ENCODE results near the gene PDF.

GRCh38 chr16:69338557-69339288, 8.3 kb upstream of the PDF start:
- TF ChIP-seq, protein P1, sequence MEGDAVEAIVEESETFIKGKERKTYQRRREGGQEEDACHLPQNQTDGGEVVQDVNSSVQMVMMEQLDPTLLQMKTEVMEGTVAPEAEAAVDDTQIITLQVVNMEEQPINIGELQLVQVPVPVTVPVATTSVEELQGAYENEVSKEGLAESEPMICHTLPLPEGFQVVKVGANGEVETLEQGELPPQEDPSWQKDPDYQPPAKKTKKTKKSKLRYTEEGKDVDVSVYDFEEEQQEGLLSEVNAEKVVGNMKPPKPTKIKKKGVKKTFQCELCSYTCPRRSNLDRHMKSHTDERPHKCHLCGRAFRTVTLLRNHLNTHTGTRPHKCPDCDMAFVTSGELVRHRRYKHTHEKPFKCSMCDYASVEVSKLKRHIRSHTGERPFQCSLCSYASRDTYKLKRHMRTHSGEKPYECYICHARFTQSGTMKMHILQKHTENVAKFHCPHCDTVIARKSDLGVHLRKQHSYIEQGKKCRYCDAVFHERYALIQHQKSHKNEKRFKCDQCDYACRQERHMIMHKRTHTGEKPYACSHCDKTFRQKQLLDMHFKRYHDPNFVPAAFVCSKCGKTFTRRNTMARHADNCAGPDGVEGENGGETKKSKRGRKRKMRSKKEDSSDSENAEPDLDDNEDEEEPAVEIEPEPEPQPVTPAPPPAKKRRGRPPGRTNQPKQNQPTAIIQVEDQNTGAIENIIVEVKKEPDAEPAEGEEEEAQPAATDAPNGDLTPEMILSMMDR (IDR thresholded peaks at IDR 0.05): no peak
- no peak for TF ChIP-seq POLR2A (IDR thresholded peaks at IDR 0.05)

Measured in breast epithelium (tissue), 3 donors.